Measurements from ENCODE around the gene FKBP8.

- TF ChIP-seq CTCF (IDR thresholded peaks at IDR 0.05) (no peak), POLR2AphosphoS5 (IDR thresholded peaks at IDR 0.05; ENCODE audit: insufficient read depth in 1 of 2, low read depth in 1 of 2) (no peak)
Observed at GRCh38 chr19:18531485-18531884, 11.9 kb downstream of the FKBP8 start.

All from vagina (tissue), 2 donors.